ENCODE data around the gene RSU1. TPM values are rescaled to one million over a fixed set of nuclear protein-coding genes. Genes with fewer than 3 reads are reported as not detected.

Gene RSU1
- total RNA-seq, 1 donor from 2014 or later, result 37.3 TPM

DNA sequence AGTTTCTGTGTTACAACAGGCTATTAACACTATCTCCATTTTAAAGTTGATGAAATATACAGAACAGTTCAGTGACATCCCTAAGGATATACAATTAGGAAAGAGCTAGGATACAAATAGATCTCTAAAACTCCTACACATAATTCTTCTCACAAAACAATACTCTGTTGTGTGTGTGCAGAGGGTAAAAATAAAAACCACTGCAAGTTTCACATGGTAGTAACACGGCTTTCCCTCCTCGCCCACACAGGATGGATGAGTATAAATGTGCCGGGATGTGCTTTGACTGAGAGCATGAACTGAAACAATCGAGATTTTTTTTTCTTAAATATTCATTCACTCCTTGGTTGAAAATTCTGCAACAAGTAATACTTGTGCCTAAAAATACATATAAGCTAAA is 164.0 kb downstream of the RSU1 start:
- Mint-ChIP-seq H3K27me3 (no peaks in the 10 kb centered on the region), H3K9me3 (no peaks in the 10 kb centered on the region), H3K4me1 (ENCODE audit: unreplicated experiment) (peaks cover 9% of the 10 kb centered on the region), H3K27ac (no peak overlapping the region), H3K4me3 (no peak overlapping the region), H3K36me3 (no peaks in the 10 kb centered on the region)
- DNase-seq (ENCODE audit: extremely low spot score, unreplicated experiment), result no peak
- no peak for TF ChIP-seq CTCF (conservative IDR thresholded peaks at IDR 0.05)

- Mint-ChIP-seq H3K9me3 (no peaks in the 10 kb centered on the region), H3K27me3 (no peaks in the 10 kb centered on the region), H3K4me1 (ENCODE audit: unreplicated experiment) (peaks cover 11% of the 10 kb centered on the region), H3K4me3 (no peak overlapping the region), H3K27ac (no peak overlapping the region), H3K36me3 (peaks cover 4% of the 10 kb centered on the region)
- DNase-seq (ENCODE audit: extremely low spot score, unreplicated experiment), result no peak
- no peak for TF ChIP-seq CTCF (conservative IDR thresholded peaks at IDR 0.05)
Measured at GRCh38 chr10:16652154-16652553, 165.1 kb downstream of the RSU1 start.

DNA sequence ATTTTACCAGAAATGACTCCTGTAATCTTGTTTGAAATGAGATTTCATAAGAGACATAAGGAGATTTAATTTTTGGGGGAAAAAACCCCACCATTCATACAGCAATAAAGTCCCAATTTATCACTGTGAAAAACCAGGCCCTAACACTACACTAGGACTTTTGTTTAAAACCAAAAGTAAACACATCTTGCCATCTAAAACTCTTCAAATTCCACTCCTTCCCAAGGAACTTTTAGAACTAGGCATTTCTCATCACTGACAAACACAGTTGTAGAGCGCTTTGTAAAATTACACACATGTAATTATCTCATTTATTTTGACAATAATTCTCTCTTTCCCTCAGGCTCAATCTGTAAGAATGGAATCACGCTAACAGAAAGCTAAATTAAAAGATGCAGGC is 167.5 kb downstream of the RSU1 start:
- Mint-ChIP-seq H3K4me3 (no peak overlapping the region), H3K36me3 (peaks cover 4% of the 10 kb centered on the region), H3K9me3 (no peaks in the 10 kb centered on the region), H3K27ac (no peak overlapping the region), H3K4me1 (ENCODE audit: unreplicated experiment) (peaks cover 11% of the 10 kb centered on the region), H3K27me3 (no peaks in the 10 kb centered on the region)
- no peak for TF ChIP-seq CTCF (conservative IDR thresholded peaks at IDR 0.05)
- no peak for DNase-seq (ENCODE audit: extremely low spot score, unreplicated experiment)

DNA sequence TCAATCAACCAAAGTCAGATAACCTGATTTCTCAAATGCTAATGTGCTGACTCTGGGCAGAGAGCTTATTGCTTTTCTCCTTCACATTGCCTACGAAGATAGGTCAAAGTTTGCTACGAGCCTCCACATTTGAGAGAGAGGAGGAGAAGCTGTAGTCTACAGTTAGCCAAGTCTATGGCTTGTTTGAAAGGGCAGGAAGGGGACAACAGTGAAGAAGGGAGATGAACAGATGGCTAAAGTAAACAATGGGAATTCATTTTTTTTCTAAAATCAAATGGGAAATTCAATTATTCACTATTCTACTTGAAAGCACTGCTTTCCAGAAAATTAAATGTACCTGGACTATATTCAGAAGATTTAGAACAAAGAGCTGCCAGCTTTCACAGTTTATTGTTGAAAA is 168.9 kb downstream of the RSU1 start:
- TF ChIP-seq CTCF (conservative IDR thresholded peaks at IDR 0.05), result no peak
- no peaks in the 10 kb centered on the region for H3K9me3 Mint-ChIP-seq
- peaks cover 11% of the 10 kb centered on the region for H3K4me1 Mint-ChIP-seq (ENCODE audit: unreplicated experiment)
- peaks cover 4% of the 10 kb centered on the region for H3K36me3 Mint-ChIP-seq
- no peak overlapping the region for H3K4me3 Mint-ChIP-seq
- H3K27me3 Mint-ChIP-seq, result no peaks in the 10 kb centered on the region
- H3K27ac Mint-ChIP-seq, result no peak overlapping the region
- DNase-seq (ENCODE audit: extremely low spot score, unreplicated experiment), result no peak

GRCh38 chr10:16646181-16647059 is 170.8 kb downstream of the RSU1 start:
- H3K4me3 Mint-ChIP-seq, result no peak overlapping the region
- H3K36me3 Mint-ChIP-seq, result peaks cover 4% of the 10 kb centered on the region
- DNase-seq (ENCODE audit: extremely low spot score, unreplicated experiment), result no peak
- H3K4me1 Mint-ChIP-seq (ENCODE audit: unreplicated experiment), result peaks cover 11% of the 10 kb centered on the region
- no peak overlapping the region for H3K27ac Mint-ChIP-seq
- no peaks in the 10 kb centered on the region for H3K9me3 Mint-ChIP-seq
- no peaks in the 10 kb centered on the region for H3K27me3 Mint-ChIP-seq
- TF ChIP-seq CTCF (conservative IDR thresholded peaks at IDR 0.05), result no peak
